ENCODE results near the gene STRN3.

- TF ChIP-seq POLR2AphosphoS5 (IDR thresholded peaks at IDR 0.05; ENCODE audit: insufficient read depth in 1 of 2, low read depth in 1 of 2), result no peak
- TF ChIP-seq CTCF (IDR thresholded peaks at IDR 0.05), result no peak
- TF ChIP-seq POLR2A (IDR thresholded peaks at IDR 0.05), result no peak
These were observed 143.7 kb downstream of the STRN3 start for GRCh38 chr14:30882431-30882830.

All from vagina (tissue), 2 donors.